K562 (cell line): ENCODE measurements around the gene MKNK1. TPM values are rescaled to one million over a fixed set of nuclear protein-coding genes. Genes with fewer than 3 reads are reported as not detected.

Source experiments
- ATAC-seq: fragments of 200-7000 bp; cut with Tn5 transposase; 3 replicates; pipeline ENCODE4 v1.9.1; 2020; ENCODE audit warnings: moderate library complexity
- BruUV-seq: library from RNA; stranded (reverse); fragments of 400-500 nt; replicated peaks from 2 replicates; lab custom pipeline; 2021; lab: Mats Ljungman, UMichigan
- CTCF ChIA-PET: fragments of 300-600 bp; formaldehyde crosslinking; extraction: SDS; loops from one replicate; lab custom pipeline; 2021; ENCODE audit warnings: low intra/inter-chr PET ratio; lab: Yijun Ruan, JAX
- POLR2A ChIA-PET: fragments of 300-600, 350-650 bp; sonication (Branson Sonifier 250); formaldehyde crosslinking; extraction: SDS; loops from one replicate; lab custom pipeline; 2021; ENCODE audit warnings: antibody characterized with exemption, inconsistent platforms; lab: Yijun Ruan, JAX
- DNase-seq, 4 experiments: peaks; one replicate each; pipeline versions ENCODE4 v3.0.0 to v3.0.0-alpha.2; 2011 to 2018; ENCODE audit warnings: low spot score in 3 of 4, mixed read lengths in 3 of 4; ENCODE audit errors: extremely low read depth in 1 of 4
- FAIRE-seq: peaks from 2 replicates; lab custom pipeline; 2011; peaks lifted over from hg19 to GRCh38; lab: Jason Lieb, UNC
- H2AFZ ChIP-seq: 2 replicates; pipeline ENCODE4 v1.6.0; 2011; ENCODE audit warnings: low read depth, low read length, control low read depth, inconsistent platforms
- H3K27ac ChIP-seq: fragments of 200-600 bp; 3 replicates; pipeline ENCODE4 v1.8.0; 2011; ENCODE audit warnings: low read depth, mild to moderate bottlenecking, control low read depth, inconsistent platforms, low read length, moderate library complexity, mixed read lengths; ENCODE audit errors: extremely low read depth
- H3K27me3 ChIP-seq, 2 experiments: fragments of 300-600 bp in 1 of 2; 2 replicates in 1 of 2; 3 replicates in 1 of 2; pipeline versions ENCODE4 v1.6.0 to v1.8.0; 2011; ENCODE audit warnings: inconsistent platforms in 2 of 2, low read length in 2 of 2, mild to moderate bottlenecking in 1 of 2, mixed read lengths in 1 of 2, moderate library complexity in 1 of 2; ENCODE audit not compliant: control insufficient read depth in 2 of 2, insufficient read depth in 2 of 2
- H3K36me3 ChIP-seq: fragments of 300-600 bp; 3 replicates; pipeline ENCODE4 v1.8.0; 2011; ENCODE audit warnings: mild to moderate bottlenecking, low read length, inconsistent platforms; ENCODE audit not compliant: control insufficient read depth, insufficient read depth
- H3K4me1 ChIP-seq, 2 experiments: fragments of 200-600 bp in 1 of 2; replicated peaks in 1 of 2; 2 replicates in 1 of 2; 3 replicates in 1 of 2; pipeline versions ENCODE4 v1.5.1 to v1.8.0; 2011; ENCODE audit warnings: inconsistent platforms in 2 of 2, low read length in 2 of 2, mild to moderate bottlenecking in 1 of 2, mixed read lengths in 1 of 2, moderate library complexity in 1 of 2; ENCODE audit not compliant: control insufficient read depth in 2 of 2, insufficient read depth in 2 of 2
- H3K4me2 ChIP-seq: 2 replicates; pipeline ENCODE4 v1.6.1; 2011; ENCODE audit warnings: low read length, control low read depth, inconsistent platforms, mixed read lengths; ENCODE audit not compliant: insufficient read depth
- H3K4me3 ChIP-seq: fragments of 200-600 bp; sonication (generic), shearing (Covaris generic); 2 replicates; pipeline ENCODE4 v1.5.1; 2016; ENCODE audit warnings: control low read depth, inconsistent platforms
- H3K79me2 ChIP-seq: fragments of 200-600 bp; 3 replicates; pipeline ENCODE4 v1.8.0; 2011; ENCODE audit warnings: low read length, inconsistent platforms; ENCODE audit not compliant: control insufficient read depth, insufficient read depth
- H3K9ac ChIP-seq, 2 experiments: 2 replicates each; pipeline versions ENCODE4 v1.6.0 to v1.6.1; 2011; ENCODE audit warnings: low read depth in 2 of 2, low read length in 2 of 2, control low read depth in 1 of 2, inconsistent platforms in 1 of 2, mild to moderate bottlenecking in 1 of 2, mixed read lengths in 1 of 2; ENCODE audit not compliant: insufficient read depth in 1 of 2
- H3K9me1 ChIP-seq: one replicate; pipeline ENCODE4 v1.6.0; 2011; ENCODE audit warnings: inconsistent platforms, mild to moderate bottlenecking, low read length, moderate library complexity; ENCODE audit not compliant: control insufficient read depth, insufficient read depth
- H3K9me3 ChIP-seq: replicated peaks from 2 replicates; pipeline ENCODE4 v1.5.1; 2011; ENCODE audit warnings: low read depth, low read length, inconsistent platforms; ENCODE audit not compliant: control insufficient read depth, insufficient read depth
- H4K20me1 ChIP-seq: replicated peaks from 2 replicates; pipeline ENCODE4 v1.6.1; 2011; ENCODE audit warnings: low read length, inconsistent platforms, mixed read lengths; ENCODE audit not compliant: control insufficient read depth, insufficient read depth
- BMI1 ChIP-seq: fragments of 150-350 bp; IDR thresholded peaks from 2 replicates; pipeline ENCODE4 v1.6.1; 2014; ENCODE audit warnings: low read length
- CEBPB ChIP-seq: fragments of 450-650 bp; IDR thresholded peaks from 2 replicates; pipeline ENCODE4 v1.6.1; 2016; ENCODE audit warnings: missing genetic modification characterization, missing compliant biosample characterization
- EGR1 ChIP-seq: fragments of 450-650 bp; conservative IDR thresholded peaks from 2 replicates; pipeline ENCODE4 v1.6.1; 2017; ENCODE audit warnings: mild to moderate bottlenecking
- FOXJ2 ChIP-seq: fragments of 200-800 bp; sonication (Bioruptor generic); IDR thresholded peaks from 2 replicates; pipeline ENCODE4 v1.6.1; 2016; ENCODE audit warnings: missing genetic modification characterization, missing compliant biosample characterization
- FOXJ3 ChIP-seq: sonication (generic); formaldehyde crosslinking; IDR thresholded peaks from 2 replicates; pipeline ENCODE4 v1.4.0; 2020; ENCODE audit warnings: mild to moderate bottlenecking, missing genetic modification reagents
- FOXP4 ChIP-seq: sonication (generic); formaldehyde crosslinking; IDR thresholded peaks from 2 replicates; pipeline ENCODE4 v1.8.0; 2022; ENCODE audit warnings: mild to moderate bottlenecking, missing genetic modification reagents, borderline replicate concordance
- MCM5 ChIP-seq: fragments of 450-650 bp; IDR thresholded peaks from 2 replicates; pipeline ENCODE4 v1.6.1; 2016; ENCODE audit warnings: low read depth
- MTA1 ChIP-seq: fragments of 450-650 bp; IDR thresholded peaks from 2 replicates; pipeline ENCODE4 v1.6.1; 2017; ENCODE audit warnings: borderline replicate concordance
- MXI1 ChIP-seq: IDR thresholded peaks from 2 replicates; pipeline ENCODE4 v1.6.1; 2011; ENCODE audit warnings: low read depth, mild to moderate bottlenecking, improper control_type of control experiment, low read length
- NFRKB ChIP-seq: fragments of 450-650 bp; IDR thresholded peaks from 2 replicates; pipeline ENCODE4 v1.6.1; 2016; ENCODE audit warnings: low read depth
- PHTF2 ChIP-seq: fragments of 250-450 bp; sonication (Bioruptor Pico); IDR thresholded peaks from 2 replicates; pipeline ENCODE4 v1.5.0; 2021; ENCODE audit warnings: mild to moderate bottlenecking
- PML ChIP-seq: IDR thresholded peaks from 2 replicates; pipeline ENCODE4 v1.6.1; 2012; ENCODE audit warnings: low read length, inconsistent platforms
- RFX1 ChIP-seq: fragments of 450-650 bp; IDR thresholded peaks from 2 replicates; pipeline ENCODE4 v1.6.1; 2016; ENCODE audit warnings: mild to moderate bottlenecking, moderate library complexity
- RUNX1 ChIP-seq: sonication (generic); IDR thresholded peaks from 2 replicates; pipeline ENCODE4 v1.6.1; 2016; ENCODE audit warnings: antibody characterized with exemption, low read depth
- ZNF324 ChIP-seq: fragments of 250-450 bp; sonication (Bioruptor Pico); IDR thresholded peaks from 2 replicates; pipeline ENCODE4 v1.4.0; 2020; ENCODE audit warnings: mild to moderate bottlenecking
- ZNF696 ChIP-seq: fragments of 250-450 bp; sonication (Bioruptor Pico); conservative IDR thresholded peaks from 2 replicates; pipeline ENCODE4 v1.4.0; 2020; ENCODE audit warnings: mild to moderate bottlenecking, moderate library complexity
- ZNF707 ChIP-seq: fragments of 250-450 bp; sonication (Bioruptor Pico); conservative IDR thresholded peaks from 2 replicates; pipeline ENCODE4 v1.8.0; 2022; ENCODE audit warnings: inconsistent platforms, mild to moderate bottlenecking, moderate library complexity
- WGBS: fragments of 100-300 bp; shearing (Covaris generic); methylation state at CpG from one replicate; pipeline ENCODE4 v1.1.6; 2016; ENCODE audit warnings: low coverage, mixed read lengths; ENCODE audit not compliant: insufficient coverage; ENCODE audit errors: missing lambda C conversion rate; 5-methylcytosine and 5-hydroxymethylcytosine counted together
- in situ Hi-C: fragments of 300-500 bp; cut with MboI; formaldehyde crosslinking; loops from 4 replicates; pipeline ENCODE4 v1.15.0; 2018; ENCODE audit warnings: inconsistent platforms, mixed read lengths
- intact Hi-C: fragments of 100-400 bp; cut with micrococcal nuclease; formaldehyde crosslinking; loops from 2 replicates; pipeline ENCODE4 v1.14.2; 2022
- polyA plus RNA-seq, 8 experiments: library from polyadenylated mRNA; depleted of rRNA in 4 of 8; stranded (reverse) in 5 of 8; unstranded in 3 of 8; fragments of >200 nt; fragmentation: Nextera tagmentation in 2 of 8; fragmentation: Illumina TruSeq in 1 of 8; extraction: Ambion mirVana in 2 of 8; extraction: Trizol in 1 of 8; gene quantifications; 2 replicates each; pipeline versions ENCODE4 v1.2.1 to v1.2.3, GENCODE V29; 2011 to 2014; ENCODE audit warnings: inconsistent platforms in 1 of 8, missing spikeins in 1 of 8
- total RNA-seq, 7 experiments: library from RNA; depleted of rRNA in 6 of 7; stranded (reverse); fragments of >200 nt in 6 of 7; fragmentation: Illumina TruSeq in 2 of 7; extraction: Trizol in 2 of 7; gene quantifications; 2 replicates each; pipeline versions ENCODE4 v1.2.1 to v1.2.3, GENCODE V29; 2011 to 2021; ENCODE audit warnings: low replicate concordance in 1 of 7
- TF ChIP-seq, protein P1 (sequence below): fragments of 250-450 bp; sonication (Bioruptor Pico); IDR thresholded peaks from 2 replicates; pipeline ENCODE4 v1.8.0; 2021; ENCODE audit warnings: moderate library complexity, mild to moderate bottlenecking, inconsistent platforms

MKNK1 gene
- total and polyA plus RNA-seq, 9 of the 15 experiments (the other 6 are each of a cell fraction or from before 2014, with no cell fraction given), result 27.7 to 51.3 (median 43.7) TPM

GRCh38 chr1:46550751-46551231 lies 53.3 kb downstream of the MKNK1 start (continued):
- no peak for TF ChIP-seq ZNF696 (CRISPR knock-in tag)

DNA sequence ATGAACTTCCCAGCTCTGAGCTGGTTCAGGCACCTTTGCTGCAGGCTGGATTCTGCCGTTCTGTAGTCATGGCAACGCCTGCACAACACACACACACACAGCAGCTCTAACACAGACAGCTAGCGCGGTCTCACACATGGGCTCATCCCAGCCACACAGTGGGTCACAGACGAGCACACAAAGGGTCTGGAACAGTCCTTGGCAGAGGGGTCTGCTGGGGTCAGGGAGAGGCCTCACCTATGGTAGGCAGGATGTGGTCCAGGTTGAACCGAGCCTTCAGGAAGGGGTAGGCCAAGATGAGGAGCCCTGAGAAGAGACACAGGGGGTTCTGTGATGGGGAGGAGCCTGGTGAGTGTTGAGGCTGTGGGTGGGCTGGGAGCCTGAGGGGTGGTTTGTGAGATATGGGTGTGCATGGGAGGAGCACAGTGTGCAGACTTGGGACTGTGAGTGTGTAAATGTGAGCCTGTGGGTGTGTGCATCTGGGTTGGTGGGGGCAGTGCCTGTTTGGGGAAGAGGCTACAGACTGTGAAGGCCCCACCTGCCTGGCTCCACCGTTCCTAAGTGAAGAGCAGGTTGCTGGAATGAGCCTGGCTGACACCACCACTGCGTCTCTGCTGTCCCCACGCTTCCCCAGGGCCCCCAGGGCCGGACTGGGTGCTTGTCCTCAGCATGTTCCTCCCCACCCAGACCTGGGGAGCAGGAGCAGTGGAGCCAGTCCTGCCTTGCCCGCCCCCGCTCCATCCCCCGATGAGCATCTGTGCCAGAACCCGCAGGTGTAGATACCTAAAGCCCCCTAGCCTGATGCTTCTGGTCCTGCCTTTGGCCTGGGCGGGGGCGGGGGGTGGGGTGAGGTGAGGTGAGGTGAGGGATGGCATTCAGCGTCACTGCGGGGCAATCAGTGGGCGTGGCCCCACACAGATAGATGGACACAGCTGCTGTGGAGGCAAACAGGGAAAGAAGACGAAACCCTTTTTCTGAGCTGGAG lies 54.1 kb downstream of the MKNK1 start:
- 15% methylated on average over 18 of the region's 20 CpGs for WGBS
- TF ChIP-seq RUNX1 (no peak), EGR1 (peak; percentile 51), FOXJ3 (peak; percentile 87), PML (no peak), RFX1 (peak; percentile 96), ZNF324 (no peak), PHTF2 (CRISPR knock-in tag) (no peak), BMI1 (peak; percentile 53; the same call in 1 of the 2 replicates), MCM5 (no peak), FOXJ2 (tag) (peak; percentile 90), NFRKB (no peak), FOXP4 (CRISPR knock-in tag) (no peak), CEBPB (tag) (no peak), MXI1 (peak; percentile 84), MTA1 (no peak), ZNF707 (no peak)
- TF ChIP-seq, protein P1, sequence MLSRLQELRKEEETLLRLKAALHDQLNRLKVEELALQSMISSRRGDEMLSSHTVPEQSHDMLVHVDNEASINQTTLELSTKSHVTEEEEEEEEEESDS (CRISPR knock-in tag), result no peak
- H3K9me1 ChIP-seq, result peaks cover 2% of the 10 kb centered on the region
- H3K79me2 ChIP-seq, result no peaks in the 10 kb centered on the region
- H3K27ac ChIP-seq, result no peak overlapping the region
- CTCF ChIA-PET, result no interaction called here
- no peak for FAIRE-seq
- H3K4me1 ChIP-seq, result peaks cover 26 to 50% of the 10 kb centered on the region in 2 experiments
- no peaks in the 10 kb centered on the region for H3K9me3 ChIP-seq
- no TSS peak for BruUV-seq
- H4K20me1 ChIP-seq, result no peaks in the 10 kb centered on the region
- intact Hi-C loops, result no loop called here
- no peaks in the 10 kb centered on the region for H3K36me3 ChIP-seq
- no peak overlapping the region for H3K4me2 ChIP-seq
- peak overlapping the region in 1 of 2 experiments; percentile 39; a peak in 1 of 4 replicates for H3K9ac ChIP-seq
- peak in 3 of 4 experiments; percentile 38 to 68 (median 66) for DNase-seq
- in situ Hi-C loops, result loop anchor here (5.0 kb wide), 1 partner anchor 177 kb away; no protein-coding TSS in a partner anchor
- ATAC-seq, result no peak
- peaks cover 12 to 26% of the 10 kb centered on the region in 2 experiments; a peak in 3 of 5 replicates for H3K27me3 ChIP-seq
- POLR2A ChIA-PET, result interaction anchor here (0.7 to 1.1 kb wide), 4 partner anchors 10 to 30 kb away, joined by 4 to 6 read pairs (median 4); no protein-coding TSS in a partner anchor
- no peak overlapping the region for H2AFZ ChIP-seq
- H3K4me3 ChIP-seq, result no peak overlapping the region
